Measurements from ENCODE around the gene MTUS2.

DNA sequence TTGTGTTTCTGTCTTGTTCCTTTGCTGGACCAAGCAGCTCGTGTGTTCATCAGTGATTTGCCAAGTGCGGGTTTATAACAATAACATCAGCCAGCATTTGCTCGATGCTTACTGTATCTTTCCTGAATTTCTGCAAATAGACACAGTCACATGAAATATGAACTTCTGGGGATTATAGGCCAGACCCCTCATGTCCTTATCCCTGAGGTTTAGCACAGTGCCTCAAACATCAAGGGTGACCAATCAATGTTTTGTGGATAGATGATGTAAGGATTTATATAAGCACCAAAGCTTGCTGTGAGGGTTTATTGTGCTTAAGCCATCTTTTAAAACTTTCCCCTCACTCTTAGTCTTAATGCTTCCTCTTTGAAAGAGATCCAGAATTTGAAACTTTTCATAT is 451.5 kb downstream of the MTUS2 start:
- TF ChIP-seq, protein P1, sequence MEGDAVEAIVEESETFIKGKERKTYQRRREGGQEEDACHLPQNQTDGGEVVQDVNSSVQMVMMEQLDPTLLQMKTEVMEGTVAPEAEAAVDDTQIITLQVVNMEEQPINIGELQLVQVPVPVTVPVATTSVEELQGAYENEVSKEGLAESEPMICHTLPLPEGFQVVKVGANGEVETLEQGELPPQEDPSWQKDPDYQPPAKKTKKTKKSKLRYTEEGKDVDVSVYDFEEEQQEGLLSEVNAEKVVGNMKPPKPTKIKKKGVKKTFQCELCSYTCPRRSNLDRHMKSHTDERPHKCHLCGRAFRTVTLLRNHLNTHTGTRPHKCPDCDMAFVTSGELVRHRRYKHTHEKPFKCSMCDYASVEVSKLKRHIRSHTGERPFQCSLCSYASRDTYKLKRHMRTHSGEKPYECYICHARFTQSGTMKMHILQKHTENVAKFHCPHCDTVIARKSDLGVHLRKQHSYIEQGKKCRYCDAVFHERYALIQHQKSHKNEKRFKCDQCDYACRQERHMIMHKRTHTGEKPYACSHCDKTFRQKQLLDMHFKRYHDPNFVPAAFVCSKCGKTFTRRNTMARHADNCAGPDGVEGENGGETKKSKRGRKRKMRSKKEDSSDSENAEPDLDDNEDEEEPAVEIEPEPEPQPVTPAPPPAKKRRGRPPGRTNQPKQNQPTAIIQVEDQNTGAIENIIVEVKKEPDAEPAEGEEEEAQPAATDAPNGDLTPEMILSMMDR (conservative IDR thresholded peaks at IDR 0.05 in 1 of 2, IDR thresholded peaks at IDR 0.05 in 1 of 2; ENCODE audit: extremely low read depth in 1 of 2, insufficient read depth in 1 of 2, low read depth in 1 of 2, low read length in 2 of 2) = no peak
- TF ChIP-seq EZH2 (IDR thresholded peaks at IDR 0.05; ENCODE audit: borderline replicate concordance, low read length) = no peak

Data from mammary epithelial cell (primary cell).